GM21825 (cell line): Measurements from ENCODE around the gene OR1K1.
"Not testable (repeated sequence)": the region's sequence is repeated elsewhere in the genome, so short reads cannot be mapped to it uniquely, and the experiment has no call there.

ENCODE experiments used
- ATAC-seq: cut with Tn5 transposase; IDR thresholded peaks from one replicate; pipeline ENCODE4 v1.9.1; 2021; ENCODE audit warnings: mild to moderate bottlenecking, moderate library complexity; ENCODE audit not compliant: unreplicated experiment

OR1K1 gene

GRCh38 chr9:122800066-122801060 is at the start of gene OR1K1:
TSS of gene OR1K1 (plus strand) at chr9:122800123. CDS start at chr9:122800123, 0 bp downstream.
- no peak for ATAC-seq

- no peak for ATAC-seq
These were observed 45.1 kb upstream of the OR1K1 start for GRCh38 chr9:122754825-122755224.

GRCh38 chr9:122767817-122768216 is 32.1 kb upstream of the OR1K1 start:
- ATAC-seq: no peak

- no peak for ATAC-seq
These were observed 22.9 kb upstream of the OR1K1 start for GRCh38 chr9:122777052-122777451.

GRCh38 chr9:122777935-122778627 is 21.8 kb upstream of the OR1K1 start:
- no peak for ATAC-seq

- ATAC-seq: no peak
These were observed 20.7 kb upstream of the OR1K1 start for GRCh38 chr9:122779181-122779580.

GRCh38 chr9:122780026-122780425 is 19.9 kb upstream of the OR1K1 start:
- ATAC-seq: no peak

GRCh38 chr9:122781671-122782070 is 18.3 kb upstream of the OR1K1 start:
- no peak for ATAC-seq

GRCh38 chr9:122785269-122785668 is 14.7 kb upstream of the OR1K1 start:
- no peak for ATAC-seq

GRCh38 chr9:122786338-122786737 is 13.6 kb upstream of the OR1K1 start:
- ATAC-seq: no peak

GRCh38 chr9:122788831-122789230 is 11.1 kb upstream of the OR1K1 start, which contains the start of gene OR5C1:
TSS of gene OR5C1 (plus strand) at chr9:122788933. CDS start at chr9:122788933, 0 bp downstream.
- no peak for ATAC-seq

- ATAC-seq: no peak
These were observed 10.5 kb upstream of the OR1K1 start for GRCh38 chr9:122789256-122790046.

- ATAC-seq: no peak
These were observed 7.9 kb upstream of the OR1K1 start for GRCh38 chr9:122791872-122792669.

- ATAC-seq: no peak
These were observed 2.4 kb upstream of the OR1K1 start for GRCh38 chr9:122797316-122798063.

GRCh38 chr9:122806661-122807060 is 6.7 kb downstream of the OR1K1 start:
- no peak for ATAC-seq

- ATAC-seq: no peak
These were observed 7.5 kb downstream of the OR1K1 start for GRCh38 chr9:122807271-122807900.

GRCh38 chr9:122808141-122808540 is 8.2 kb downstream of the OR1K1 start:
- no peak for ATAC-seq

- not testable (repeated sequence) for ATAC-seq
These were observed 9.3 kb downstream of the OR1K1 start for GRCh38 chr9:122809261-122809660.
